Hypothalamus (tissue), 51 donors: ENCODE results near the gene RNF125.

Source experiments
- DNase-seq, 51 donors: peaks; one replicate each; lab custom pipeline; 2025; lab: John Stamatoyannopoulos, UW

The RNF125 gene

GRCh38 chr18:32021756-32022564 is 3.3 kb downstream of the RNF125 start:
- peak in 2 of 51 donors; percentile 16 to 44 for DNase-seq

GRCh38 chr18:32025744-32026143 is 7.1 kb downstream of the RNF125 start:
- no peak for DNase-seq

GRCh38 chr18:32026491-32027086 is 8.0 kb downstream of the RNF125 start:
- DNase-seq, result no peak

- DNase-seq, result no peak
Measured at GRCh38 chr18:32029558-32029957, 10.9 kb downstream of the RNF125 start.

- DNase-seq, result no peak
Measured at GRCh38 chr18:32032609-32033008, 14.0 kb downstream of the RNF125 start.

- DNase-seq, result no peak
Measured at GRCh38 chr18:32036506-32037180, 18.0 kb downstream of the RNF125 start.

GRCh38 chr18:32037616-32038015 is 19.0 kb downstream of the RNF125 start:
- no peak for DNase-seq

- no peak for DNase-seq
Measured at GRCh38 chr18:32040936-32041335, 22.3 kb downstream of the RNF125 start.

GRCh38 chr18:32042337-32042736 is 23.7 kb downstream of the RNF125 start:
- no peak for DNase-seq

GRCh38 chr18:32048507-32049091 is 30.0 kb downstream of the RNF125 start:
- DNase-seq, result peak in 5 of 51 donors; percentile 1 to 10 (median 4)

- peak in 8 of 51 donors; percentile 1 to 14 (median 7) for DNase-seq
Measured at GRCh38 chr18:32049393-32050171, 31.0 kb downstream of the RNF125 start.

- no peak for DNase-seq
Measured at GRCh38 chr18:32056613-32057358, 38.2 kb downstream of the RNF125 start.

- no peak for DNase-seq
Measured at GRCh38 chr18:32057624-32058165, 39.1 kb downstream of the RNF125 start.

- DNase-seq, result no peak
Measured at GRCh38 chr18:32060026-32060425, 41.4 kb downstream of the RNF125 start.

- no peak for DNase-seq
Measured at GRCh38 chr18:32067375-32068167, 48.9 kb downstream of the RNF125 start.

GRCh38 chr18:32072321-32072720 is 53.7 kb downstream of the RNF125 start:
- DNase-seq, result peak in 1 of 51 donors; percentile 2

- DNase-seq, result no peak
Measured at GRCh38 chr18:32074206-32074605, 55.6 kb downstream of the RNF125 start.

GRCh38 chr18:32078845-32079244 is 60.2 kb downstream of the RNF125 start:
- DNase-seq, result no peak

- DNase-seq, result no peak
Measured at GRCh38 chr18:32081881-32082280, 63.3 kb downstream of the RNF125 start.
